HEK293 (cell line): ENCODE results near the gene PCID2.

Experiments used
- GLIS1 ChIP-seq: fragments of 450-650 bp; formaldehyde crosslinking; IDR thresholded peaks from 2 replicates; pipeline ENCODE4 v1.5.1; 2016; ENCODE audit warnings: missing biosample characterization, missing genetic modification characterization
- KLF10 ChIP-seq: fragments of 450-650 bp; IDR thresholded peaks from 2 replicates; pipeline ENCODE4 v1.5.1; 2018; ENCODE audit warnings: missing biosample characterization, mild to moderate bottlenecking, missing genetic modification characterization
- SP7 ChIP-seq: fragments of 450-650 bp; formaldehyde crosslinking; IDR thresholded peaks from 2 replicates; pipeline ENCODE4 v1.5.1; 2016; ENCODE audit warnings: missing biosample characterization, missing genetic modification characterization
- ZBTB11 ChIP-seq: fragments of 450-650 bp; formaldehyde crosslinking; conservative IDR thresholded peaks from 2 replicates; pipeline ENCODE4 v1.5.1; 2016; ENCODE audit warnings: low read depth, missing biosample characterization, missing genetic modification characterization
- ZBTB44 ChIP-seq: fragments of 450-650 bp; IDR thresholded peaks from 2 replicates; pipeline ENCODE4 v1.5.1; 2018; ENCODE audit warnings: missing biosample characterization, mild to moderate bottlenecking, missing genetic modification characterization
- ZFHX2 ChIP-seq: fragments of 450-650 bp; formaldehyde crosslinking; conservative IDR thresholded peaks from 2 replicates; pipeline ENCODE4 v1.5.1; 2016; ENCODE audit warnings: missing biosample characterization, missing genetic modification characterization
- ZIC2 ChIP-seq: fragments of 450-650 bp; formaldehyde crosslinking; IDR thresholded peaks from 2 replicates; pipeline ENCODE4 v1.5.1; 2016; ENCODE audit warnings: missing biosample characterization, missing genetic modification characterization
- ZNF10 ChIP-seq: fragments of 450-650 bp; formaldehyde crosslinking; IDR thresholded peaks from 2 replicates; pipeline ENCODE4 v1.5.1; 2017; ENCODE audit warnings: missing biosample characterization, missing genetic modification characterization
- ZNF121 ChIP-seq: fragments of 450-650 bp; formaldehyde crosslinking; IDR thresholded peaks from 2 replicates; pipeline ENCODE4 v1.5.1; 2016; ENCODE audit warnings: missing biosample characterization, missing genetic modification characterization
- ZNF133 ChIP-seq: fragments of 450-650 bp; formaldehyde crosslinking; IDR thresholded peaks from 2 replicates; pipeline ENCODE4 v1.5.1; 2016; ENCODE audit warnings: missing biosample characterization, missing genetic modification characterization
- ZNF157 ChIP-seq: fragments of 450-650 bp; formaldehyde crosslinking; IDR thresholded peaks from 2 replicates; pipeline ENCODE4 v1.5.1; 2016; ENCODE audit warnings: missing biosample characterization, missing genetic modification characterization
- ZNF16 ChIP-seq: fragments of 450-650 bp; formaldehyde crosslinking; IDR thresholded peaks from 2 replicates; pipeline ENCODE4 v1.5.1; 2016; ENCODE audit warnings: low read depth, missing biosample characterization, missing genetic modification characterization
- ZNF184 ChIP-seq: fragments of 450-650 bp; IDR thresholded peaks from 2 replicates; pipeline ENCODE4 v1.5.1; 2018; ENCODE audit warnings: missing biosample characterization, mild to moderate bottlenecking, missing genetic modification characterization
- ZNF2 ChIP-seq: fragments of 450-650 bp; formaldehyde crosslinking; IDR thresholded peaks from 2 replicates; pipeline ENCODE4 v1.5.1; 2016; ENCODE audit warnings: missing biosample characterization, missing genetic modification characterization
- ZNF239 ChIP-seq: fragments of 450-650 bp; formaldehyde crosslinking; IDR thresholded peaks from 2 replicates; pipeline ENCODE4 v1.5.1; 2016; ENCODE audit warnings: missing biosample characterization, missing genetic modification characterization
- ZNF26 ChIP-seq: fragments of 450-650 bp; formaldehyde crosslinking; IDR thresholded peaks from 2 replicates; pipeline ENCODE4 v1.5.1; 2016; ENCODE audit warnings: missing biosample characterization, missing genetic modification characterization
- ZNF324 ChIP-seq: fragments of 450-650 bp; formaldehyde crosslinking; IDR thresholded peaks from 2 replicates; pipeline ENCODE4 v1.5.1; 2016; ENCODE audit warnings: missing biosample characterization, missing genetic modification characterization
- ZNF335 ChIP-seq: fragments of 450-650 bp; formaldehyde crosslinking; conservative IDR thresholded peaks from 2 replicates; pipeline ENCODE4 v1.5.1; 2016; ENCODE audit warnings: missing biosample characterization, missing genetic modification characterization
- ZNF341 ChIP-seq: fragments of 450-650 bp; formaldehyde crosslinking; IDR thresholded peaks from 2 replicates; pipeline ENCODE4; 2016; ENCODE audit warnings: low read depth, missing biosample characterization, missing genetic modification characterization
- ZNF366 ChIP-seq: fragments of 450-650 bp; formaldehyde crosslinking; conservative IDR thresholded peaks from 2 replicates; pipeline ENCODE4 v1.5.1; 2016; ENCODE audit warnings: missing biosample characterization, missing genetic modification characterization
- ZNF433 ChIP-seq: fragments of 450-650 bp; formaldehyde crosslinking; IDR thresholded peaks from 2 replicates; pipeline ENCODE4 v1.5.1; 2016; ENCODE audit warnings: missing biosample characterization, missing genetic modification characterization, low read depth
- ZNF449 ChIP-seq: fragments of 450-650 bp; formaldehyde crosslinking; IDR thresholded peaks from 2 replicates; pipeline ENCODE4 v1.5.1; 2017; ENCODE audit warnings: missing biosample characterization, mild to moderate bottlenecking, missing genetic modification characterization, moderate library complexity
- ZNF488 ChIP-seq: fragments of 450-650 bp; formaldehyde crosslinking; IDR thresholded peaks from 2 replicates; pipeline ENCODE4 v1.5.1; 2016; ENCODE audit warnings: missing biosample characterization, missing genetic modification characterization
- ZNF521 ChIP-seq: fragments of 450-650 bp; formaldehyde crosslinking; IDR thresholded peaks from 2 replicates; pipeline ENCODE4 v1.5.1; 2017; ENCODE audit warnings: missing biosample characterization, mild to moderate bottlenecking, missing genetic modification characterization
- ZNF560 ChIP-seq: fragments of 450-650 bp; formaldehyde crosslinking; IDR thresholded peaks from 2 replicates; pipeline ENCODE4 v1.5.1; 2017; ENCODE audit warnings: missing biosample characterization, missing genetic modification characterization, borderline replicate concordance
- ZNF571 ChIP-seq: fragments of 450-650 bp; formaldehyde crosslinking; IDR thresholded peaks from 2 replicates; pipeline ENCODE4 v1.5.0; 2017; ENCODE audit warnings: missing biosample characterization, missing genetic modification characterization
- ZNF600 ChIP-seq: fragments of 450-650 bp; formaldehyde crosslinking; IDR thresholded peaks from 2 replicates; pipeline ENCODE4 v1.5.1; 2016; ENCODE audit warnings: missing biosample characterization, missing genetic modification characterization
- ZNF692 ChIP-seq: fragments of 450-650 bp; formaldehyde crosslinking; IDR thresholded peaks from 2 replicates; pipeline ENCODE4 v1.5.1; 2016; ENCODE audit warnings: missing biosample characterization, missing genetic modification characterization
- ZNF776 ChIP-seq: fragments of 450-650 bp; formaldehyde crosslinking; IDR thresholded peaks from 2 replicates; pipeline ENCODE4 v1.5.0; 2017; ENCODE audit warnings: missing biosample characterization, missing genetic modification characterization, borderline replicate concordance
- ZNF777 ChIP-seq: fragments of 450-650 bp; formaldehyde crosslinking; IDR thresholded peaks from 2 replicates; pipeline ENCODE4 v1.5.1; 2017; ENCODE audit warnings: missing biosample characterization, missing genetic modification characterization, borderline replicate concordance

PCID2 gene

GRCh38 chr13:113157929-113158747, 50.3 kb downstream of the PCID2 start, which contains the start of gene PROZ (continued):
- no peak for TF ChIP-seq ZNF449 (tag by site-specific recombination)
- peak; percentile 78 for TF ChIP-seq ZNF341 (tag by site-specific recombination)
- TF ChIP-seq KLF10 (tag by site-specific recombination): 0 out of 2 replicates have a peak, but pooled peaks have one; percentile 44
- no peak for TF ChIP-seq ZNF433 (tag by site-specific recombination)
- no peak for TF ChIP-seq ZNF560 (tag by site-specific recombination)
- TF ChIP-seq ZNF10 (tag by site-specific recombination): no peak
- TF ChIP-seq ZNF2 (tag by site-specific recombination): no peak
- no peak for TF ChIP-seq ZNF16 (tag by site-specific recombination)
- TF ChIP-seq ZNF776 (tag by site-specific recombination): no peak
- no peak for TF ChIP-seq ZBTB11 (tag by site-specific recombination)
- no peak for TF ChIP-seq ZNF488 (tag by site-specific recombination)
- peak; percentile 16 for TF ChIP-seq SP7 (tag by site-specific recombination)
- TF ChIP-seq ZNF335: no peak
- TF ChIP-seq ZNF133 (tag by site-specific recombination): no peak
- TF ChIP-seq ZIC2 (tag by site-specific recombination): no peak
- no peak for TF ChIP-seq ZNF571 (tag by site-specific recombination)
- no peak for TF ChIP-seq ZNF692 (tag by site-specific recombination)
- no peak for TF ChIP-seq ZFHX2 (tag by site-specific recombination)
- TF ChIP-seq ZNF184 (tag by site-specific recombination): 0 out of 2 replicates have a peak, but pooled peaks have one; percentile 70
- TF ChIP-seq ZNF121 (tag by site-specific recombination): no peak
- no peak for TF ChIP-seq ZNF239 (tag by site-specific recombination)
- TF ChIP-seq ZNF366 (tag by site-specific recombination): peak; percentile 87
- TF ChIP-seq ZNF157 (tag by site-specific recombination): no peak
- TF ChIP-seq ZNF600 (tag by site-specific recombination): no peak
- TF ChIP-seq ZNF26 (tag by site-specific recombination): no peak
- TF ChIP-seq ZNF521 (tag by site-specific recombination): no peak
- no peak; the same call in 1 of the 2 replicates for TF ChIP-seq GLIS1
- TF ChIP-seq ZNF777 (tag by site-specific recombination): no peak
- peak; percentile 42; the same call in 1 of the 2 replicates for TF ChIP-seq ZBTB44
- TF ChIP-seq ZNF324 (tag by site-specific recombination): 0 out of 2 replicates have a peak, but pooled peaks have one; percentile 36
